Duodenal mucosa (tissue), 2 donors: ENCODE results near the gene DLG2.

Source experiments
- H3K27ac ChIP-seq: one replicate; pipeline ENCODE4 v1.7.0; 2013; ENCODE audit warnings: low read depth, low read length
- H3K27me3 ChIP-seq, 2 donors: one replicate each; pipeline ENCODE4 v1.7.0; 2013; ENCODE audit warnings: low read length in 2 of 2, control low read depth in 1 of 2; ENCODE audit not compliant: insufficient read depth in 2 of 2, control insufficient read depth in 1 of 2
- H3K36me3 ChIP-seq, 2 donors: one replicate each; pipeline ENCODE4 v1.7.0; 2013; ENCODE audit warnings: low read length in 2 of 2, control low read depth in 1 of 2; ENCODE audit not compliant: insufficient read depth in 2 of 2, control insufficient read depth in 1 of 2
- H3K4me1 ChIP-seq, 2 donors: one replicate each; pipeline ENCODE4 v1.7.0; 2013; ENCODE audit warnings: low read length in 2 of 2, control low read depth in 1 of 2; ENCODE audit not compliant: insufficient read depth in 2 of 2, control insufficient read depth in 1 of 2
- H3K4me3 ChIP-seq, 2 donors: one replicate each; pipeline ENCODE4 v1.7.0; 2013; ENCODE audit warnings: low read length in 2 of 2, low read depth in 1 of 2
- H3K9ac ChIP-seq, 2 donors: one replicate each; pipeline ENCODE4 v1.7.0; 2013; ENCODE audit warnings: low read length in 2 of 2, low read depth in 1 of 2
- H3K9me3 ChIP-seq, 2 donors: one replicate each; pipeline ENCODE4 v1.7.0; 2013; ENCODE audit warnings: low read length in 2 of 2, control low read depth in 1 of 2; ENCODE audit not compliant: control insufficient read depth in 1 of 2

The DLG2 gene

DNA sequence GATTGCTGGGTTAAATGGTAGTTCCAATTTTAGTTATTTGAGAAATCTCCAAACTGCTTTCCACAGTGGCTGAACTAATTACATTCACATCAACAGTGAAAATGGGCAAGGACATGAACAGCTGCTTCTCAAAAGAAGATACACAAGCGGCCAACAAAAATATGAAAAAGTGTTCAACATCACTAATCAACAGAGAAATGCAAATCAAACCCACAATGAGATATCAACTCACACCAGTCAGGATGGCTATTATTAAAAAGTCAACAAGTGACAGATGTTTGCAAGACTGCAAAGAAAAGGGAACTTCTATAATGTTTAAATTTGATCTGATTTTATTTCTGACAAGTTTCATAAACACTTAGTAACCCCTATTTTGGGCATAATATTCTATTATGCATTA, 537.5 kb downstream of the DLG2 start:
- H3K4me1 ChIP-seq: no peaks in the 10 kb centered on the region
- H3K9ac ChIP-seq: no peak overlapping the region
- H3K36me3 ChIP-seq: no peaks in the 10 kb centered on the region
- no peak overlapping the region for H3K4me3 ChIP-seq
- no peaks in the 10 kb centered on the region for H3K27me3 ChIP-seq
- H3K27ac ChIP-seq: no peak overlapping the region
- no peaks in the 10 kb centered on the region for H3K9me3 ChIP-seq

DNA sequence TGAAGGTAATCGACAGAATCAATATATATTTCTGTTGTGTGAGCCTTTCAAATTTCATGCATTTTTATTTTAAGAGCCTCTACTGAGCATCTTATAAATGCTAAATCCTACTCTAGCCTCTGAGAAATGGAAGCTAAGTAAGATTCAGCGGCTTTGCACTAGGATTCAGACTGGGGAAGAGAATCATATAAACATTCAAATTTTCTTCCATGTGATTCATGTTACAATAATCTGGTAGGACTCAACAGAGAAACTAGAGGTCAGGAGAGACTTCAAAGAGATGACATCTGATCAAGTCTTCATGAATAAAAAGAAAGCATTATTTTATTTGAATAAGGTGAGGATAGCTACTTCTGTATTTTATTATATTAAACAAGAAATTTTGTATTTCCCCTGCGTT, 538.9 kb downstream of the DLG2 start:
- no peak overlapping the region for H3K4me3 ChIP-seq
- H3K36me3 ChIP-seq: no peaks in the 10 kb centered on the region
- H3K27ac ChIP-seq: no peak overlapping the region
- H3K27me3 ChIP-seq: no peaks in the 10 kb centered on the region
- no peaks in the 10 kb centered on the region for H3K4me1 ChIP-seq
- no peak overlapping the region for H3K9ac ChIP-seq
- no peaks in the 10 kb centered on the region for H3K9me3 ChIP-seq

DNA sequence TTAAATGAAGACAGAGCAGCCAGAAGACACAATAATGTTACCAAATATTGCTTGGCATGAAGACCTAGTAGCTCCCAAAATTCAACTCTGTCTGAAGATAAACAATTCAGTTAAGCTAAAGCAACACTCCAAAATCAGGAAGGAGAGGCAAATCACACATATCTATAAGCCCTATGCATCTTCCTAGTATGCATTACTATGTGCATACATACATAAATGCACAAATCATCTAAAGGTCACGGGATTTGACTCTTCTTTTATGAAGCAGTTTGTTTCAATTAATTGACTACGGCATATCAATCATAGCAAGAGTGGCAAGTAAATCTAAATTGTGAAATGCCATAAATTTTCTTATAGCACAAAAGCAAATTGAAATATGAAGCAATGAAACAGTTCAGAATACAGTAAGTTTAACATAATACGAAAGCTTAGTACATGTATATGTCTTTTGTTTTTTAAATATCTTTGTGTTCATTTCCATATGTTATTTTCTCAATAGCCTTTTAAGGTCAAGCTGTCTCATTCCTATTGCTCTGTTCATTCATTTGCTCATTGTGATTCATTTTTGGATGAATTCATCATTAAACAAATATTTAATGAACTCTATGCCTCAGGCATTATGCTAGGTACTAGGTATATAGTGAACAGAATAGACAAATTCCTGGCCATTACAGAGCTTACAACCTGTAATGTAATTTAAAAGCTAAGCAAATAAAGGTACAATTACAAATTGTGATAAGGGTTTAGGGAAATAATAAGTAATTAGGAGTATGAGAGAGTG, 540.5 kb downstream of the DLG2 start:
- Histone ChIP-seq H3K36me3 (no peaks in the 10 kb centered on the region), H3K4me3 (no peak overlapping the region), H3K9me3 (no peaks in the 10 kb centered on the region), H3K9ac (no peak overlapping the region), H3K4me1 (no peaks in the 10 kb centered on the region), H3K27ac (no peak overlapping the region), H3K27me3 (no peaks in the 10 kb centered on the region)

DNA sequence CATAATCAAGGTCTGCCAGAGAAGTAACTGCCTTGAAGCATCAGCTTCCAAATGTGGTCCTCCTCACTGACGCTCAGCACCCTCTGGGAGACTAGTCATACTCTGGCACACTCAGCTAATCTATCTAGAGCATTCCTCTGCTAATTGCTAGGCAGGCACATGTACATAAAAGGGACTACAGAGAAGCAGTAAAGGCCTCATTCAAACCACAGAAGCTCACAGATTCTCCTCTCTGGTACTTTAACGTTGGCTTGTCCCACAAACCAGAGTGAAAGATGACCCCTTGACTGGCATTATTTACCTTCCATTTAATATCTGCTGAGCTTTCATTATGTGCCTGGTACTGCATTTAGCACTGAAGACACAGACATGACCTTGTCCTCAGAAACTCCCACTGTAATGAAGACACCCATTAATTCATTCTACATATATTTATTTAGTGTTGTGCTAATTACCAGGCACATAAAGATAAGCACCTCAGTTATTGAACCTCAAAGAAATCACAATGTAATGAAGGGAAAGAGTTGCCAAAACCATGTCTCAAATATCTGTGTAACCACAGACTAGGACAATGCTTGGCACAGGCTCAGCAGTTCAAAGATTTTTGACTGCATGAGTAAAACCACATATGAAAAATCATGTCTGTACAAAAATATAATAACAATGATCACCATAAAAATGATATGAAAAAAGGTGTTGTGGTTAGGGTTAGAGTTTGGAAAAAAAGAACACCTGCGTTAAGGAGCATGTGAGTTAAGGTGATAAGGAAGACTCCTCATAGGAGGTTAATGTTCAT, 550.4 kb downstream of the DLG2 start:
- Histone ChIP-seq H3K4me1 (no peaks in the 10 kb centered on the region), H3K36me3 (no peaks in the 10 kb centered on the region), H3K4me3 (no peak overlapping the region), H3K9ac (no peak overlapping the region), H3K27ac (no peak overlapping the region), H3K27me3 (no peaks in the 10 kb centered on the region), H3K9me3 (peaks cover 0 to 3% of the 10 kb centered on the region in 2 donors)

DNA sequence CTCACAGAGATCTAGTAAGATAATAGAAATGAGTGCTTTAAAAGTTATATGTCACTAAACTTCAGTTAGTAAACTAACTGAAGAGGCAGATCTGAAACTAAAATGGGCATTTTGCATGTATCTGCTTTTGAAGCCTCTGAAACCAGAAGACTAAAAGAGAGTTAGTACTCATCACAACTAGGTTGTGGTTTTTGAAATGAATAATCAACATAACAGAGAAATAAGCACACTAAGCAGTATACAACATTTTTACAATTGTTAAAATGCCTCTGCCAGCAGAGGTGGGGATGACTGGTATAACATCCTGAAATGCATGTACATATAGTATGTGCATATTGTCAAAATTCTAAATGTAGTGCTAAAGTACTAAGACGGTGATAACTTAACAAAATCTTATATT, 564.5 kb downstream of the DLG2 start:
- H3K36me3 ChIP-seq: no peaks in the 10 kb centered on the region
- H3K4me3 ChIP-seq: no peak overlapping the region
- H3K27me3 ChIP-seq: no peaks in the 10 kb centered on the region
- H3K4me1 ChIP-seq: no peaks in the 10 kb centered on the region
- no peak overlapping the region for H3K27ac ChIP-seq
- H3K9ac ChIP-seq: no peak overlapping the region
- no peaks in the 10 kb centered on the region for H3K9me3 ChIP-seq

DNA sequence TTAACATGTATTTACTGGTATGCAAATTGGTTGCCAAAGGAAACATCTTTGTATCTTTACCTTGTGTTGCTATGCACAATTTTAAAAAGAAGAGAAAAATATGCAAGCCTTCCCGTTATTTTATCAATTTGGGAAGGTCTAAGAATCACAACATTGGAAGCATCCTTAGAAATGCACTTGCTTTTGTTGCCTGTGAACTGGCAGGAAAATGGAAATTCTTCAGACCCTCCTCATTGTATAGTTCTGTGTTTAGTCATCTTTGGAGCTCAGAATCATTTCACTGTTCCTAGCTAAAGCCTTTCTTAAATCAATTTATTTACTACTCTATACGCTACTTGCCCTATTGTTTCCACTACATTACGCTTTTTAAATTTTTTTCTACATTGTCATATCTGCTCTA, 574.5 kb downstream of the DLG2 start:
- H3K4me3 ChIP-seq: no peak overlapping the region
- H3K9me3 ChIP-seq: no peaks in the 10 kb centered on the region
- H3K27ac ChIP-seq: no peak overlapping the region
- H3K4me1 ChIP-seq: no peaks in the 10 kb centered on the region
- H3K27me3 ChIP-seq: no peaks in the 10 kb centered on the region
- H3K36me3 ChIP-seq: no peaks in the 10 kb centered on the region
- H3K9ac ChIP-seq: no peak overlapping the region

DNA sequence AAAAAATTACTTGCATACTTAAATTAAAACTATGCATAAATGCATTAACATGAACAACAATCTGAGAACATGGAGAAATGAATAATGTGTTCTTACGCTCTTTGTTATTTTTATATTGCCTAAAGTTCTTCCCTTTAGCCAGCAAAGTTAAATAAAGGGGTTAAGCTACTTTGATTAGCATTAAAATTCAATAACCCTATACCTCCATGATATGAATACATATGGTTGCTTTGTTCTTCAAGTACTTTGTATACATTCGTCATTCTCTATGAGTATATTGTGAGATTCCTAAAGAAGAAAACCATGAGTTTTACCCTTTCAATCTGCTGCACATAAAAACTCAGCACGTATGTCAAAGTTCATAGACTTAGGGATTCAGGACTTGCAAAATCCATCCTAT, 578.3 kb downstream of the DLG2 start:
- H3K27me3 ChIP-seq: no peaks in the 10 kb centered on the region
- no peaks in the 10 kb centered on the region for H3K9me3 ChIP-seq

DNA sequence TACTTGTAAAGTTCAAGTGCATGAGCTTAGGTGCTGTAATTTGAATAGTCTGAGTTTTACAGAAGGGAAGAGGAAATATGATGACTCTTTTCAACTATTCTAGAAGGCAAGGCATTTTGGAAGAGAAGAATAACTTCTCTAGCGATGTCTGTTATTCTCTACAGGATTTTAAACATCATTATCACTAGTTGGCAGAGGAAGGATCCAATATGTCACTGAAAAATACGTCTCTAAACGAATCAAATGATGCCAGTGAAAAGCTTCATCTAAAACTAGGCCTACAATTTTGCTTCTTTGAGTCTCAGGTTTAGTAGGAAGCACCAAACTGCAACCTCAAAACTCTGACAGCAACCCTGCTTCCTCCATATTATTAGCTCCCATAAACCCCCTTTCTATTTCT, 581.4 kb downstream of the DLG2 start:
- Histone ChIP-seq H3K9me3 (no peaks in the 10 kb centered on the region), H3K9ac (no peak overlapping the region), H3K27me3 (no peaks in the 10 kb centered on the region), H3K27ac (no peak overlapping the region), H3K36me3 (no peaks in the 10 kb centered on the region), H3K4me3 (no peak overlapping the region), H3K4me1 (no peaks in the 10 kb centered on the region)

More for the DNA sequence above, 578.3 kb downstream of the DLG2 start:
- no peak overlapping the region for H3K9ac ChIP-seq
- no peaks in the 10 kb centered on the region for H3K36me3 ChIP-seq
- H3K27ac ChIP-seq: no peak overlapping the region
- H3K4me1 ChIP-seq: no peaks in the 10 kb centered on the region
- no peak overlapping the region for H3K4me3 ChIP-seq

DNA sequence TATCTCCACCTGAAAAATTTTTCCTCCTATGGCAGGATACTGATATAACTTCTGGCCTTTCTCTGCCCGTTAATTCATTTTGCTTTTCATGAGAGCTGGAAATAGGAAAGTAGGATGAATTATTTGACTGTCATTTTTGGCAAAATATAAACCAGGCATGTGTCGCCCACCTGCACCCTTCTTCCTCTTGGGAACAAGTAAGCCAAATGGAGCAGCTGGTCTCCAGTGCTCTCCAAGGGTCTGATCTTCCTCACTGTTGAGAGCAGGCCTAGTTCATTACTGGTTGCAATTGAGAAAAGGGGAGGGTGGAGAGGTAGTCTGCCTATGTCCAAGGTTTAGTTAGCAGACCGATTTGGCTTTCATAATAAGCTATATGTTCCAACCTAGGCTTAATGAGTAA, 582.2 kb downstream of the DLG2 start:
- Histone ChIP-seq H3K27ac (no peak overlapping the region), H3K4me1 (no peaks in the 10 kb centered on the region), H3K9ac (no peak overlapping the region), H3K4me3 (no peak overlapping the region), H3K36me3 (no peaks in the 10 kb centered on the region), H3K9me3 (no peaks in the 10 kb centered on the region), H3K27me3 (no peaks in the 10 kb centered on the region)

DNA sequence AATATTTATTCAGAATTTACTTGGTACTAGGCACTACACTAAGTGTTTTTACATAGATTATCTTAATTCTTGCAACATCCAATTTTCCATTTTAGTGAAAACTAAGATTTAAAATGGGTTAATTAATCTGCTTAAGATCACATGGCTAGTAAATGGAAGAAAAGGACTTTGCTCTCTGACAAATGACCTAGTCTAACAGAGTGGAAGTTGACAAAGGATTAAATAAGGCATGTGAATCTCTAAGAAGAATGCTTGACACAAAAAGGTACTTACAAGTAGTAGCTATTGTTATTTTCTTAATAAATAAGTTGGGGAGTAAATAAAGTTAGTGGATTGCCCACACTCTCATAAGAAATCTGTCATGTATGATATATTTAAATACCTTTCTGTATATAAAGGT, 584.8 kb downstream of the DLG2 start:
- Histone ChIP-seq H3K9ac (no peak overlapping the region), H3K36me3 (no peaks in the 10 kb centered on the region), H3K27me3 (no peaks in the 10 kb centered on the region), H3K27ac (no peak overlapping the region), H3K4me3 (no peak overlapping the region), H3K4me1 (no peaks in the 10 kb centered on the region), H3K9me3 (no peaks in the 10 kb centered on the region)
